ENCODE data around the gene RNF212.

RNF212 gene

DNA sequence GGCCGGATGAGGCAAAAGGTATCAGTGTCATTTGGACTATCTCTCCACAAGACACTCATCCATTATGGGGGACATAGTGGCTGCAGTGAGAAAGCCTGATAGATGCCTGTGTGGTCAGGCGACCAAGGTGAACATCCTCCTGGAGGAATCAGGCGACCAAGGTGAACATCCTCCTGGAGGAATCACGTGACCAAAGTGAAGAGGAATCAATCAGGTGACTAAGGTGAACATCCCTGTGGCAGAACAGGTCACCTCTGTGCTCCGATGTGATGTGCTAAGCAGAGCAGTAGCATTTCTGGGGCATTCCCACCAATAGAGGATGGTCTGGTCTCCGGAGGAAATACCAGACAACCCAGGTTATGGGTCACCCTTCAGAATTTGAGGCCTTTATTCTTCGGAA, 44.0 kb downstream of the RNF212 start:
- TF ChIP-seq SIN3A (IDR thresholded peaks at IDR 0.05; ENCODE audit: borderline replicate concordance, insufficient read depth, low read length) (no peak), POLR2AphosphoS5 (IDR thresholded peaks at IDR 0.05; ENCODE audit: low read depth, low read length) (no peak), FOXP2 (optimal IDR thresholded peaks at IDR 0.05; ENCODE audit: borderline replicate concordance, extremely low read depth, extremely low read length, insufficient read depth) (no peak), TAF1 (IDR thresholded peaks at IDR 0.05; ENCODE audit: borderline replicate concordance, insufficient read depth, low read length) (no peak)
- TF ChIP-seq, protein P1, sequence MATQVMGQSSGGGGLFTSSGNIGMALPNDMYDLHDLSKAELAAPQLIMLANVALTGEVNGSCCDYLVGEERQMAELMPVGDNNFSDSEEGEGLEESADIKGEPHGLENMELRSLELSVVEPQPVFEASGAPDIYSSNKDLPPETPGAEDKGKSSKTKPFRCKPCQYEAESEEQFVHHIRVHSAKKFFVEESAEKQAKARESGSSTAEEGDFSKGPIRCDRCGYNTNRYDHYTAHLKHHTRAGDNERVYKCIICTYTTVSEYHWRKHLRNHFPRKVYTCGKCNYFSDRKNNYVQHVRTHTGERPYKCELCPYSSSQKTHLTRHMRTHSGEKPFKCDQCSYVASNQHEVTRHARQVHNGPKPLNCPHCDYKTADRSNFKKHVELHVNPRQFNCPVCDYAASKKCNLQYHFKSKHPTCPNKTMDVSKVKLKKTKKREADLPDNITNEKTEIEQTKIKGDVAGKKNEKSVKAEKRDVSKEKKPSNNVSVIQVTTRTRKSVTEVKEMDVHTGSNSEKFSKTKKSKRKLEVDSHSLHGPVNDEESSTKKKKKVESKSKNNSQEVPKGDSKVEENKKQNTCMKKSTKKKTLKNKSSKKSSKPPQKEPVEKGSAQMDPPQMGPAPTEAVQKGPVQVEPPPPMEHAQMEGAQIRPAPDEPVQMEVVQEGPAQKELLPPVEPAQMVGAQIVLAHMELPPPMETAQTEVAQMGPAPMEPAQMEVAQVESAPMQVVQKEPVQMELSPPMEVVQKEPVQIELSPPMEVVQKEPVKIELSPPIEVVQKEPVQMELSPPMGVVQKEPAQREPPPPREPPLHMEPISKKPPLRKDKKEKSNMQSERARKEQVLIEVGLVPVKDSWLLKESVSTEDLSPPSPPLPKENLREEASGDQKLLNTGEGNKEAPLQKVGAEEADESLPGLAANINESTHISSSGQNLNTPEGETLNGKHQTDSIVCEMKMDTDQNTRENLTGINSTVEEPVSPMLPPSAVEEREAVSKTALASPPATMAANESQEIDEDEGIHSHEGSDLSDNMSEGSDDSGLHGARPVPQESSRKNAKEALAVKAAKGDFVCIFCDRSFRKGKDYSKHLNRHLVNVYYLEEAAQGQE (IDR thresholded peaks at IDR 0.05; ENCODE audit: insufficient read depth in 1 of 2, low read depth in 2 of 2, low read length in 2 of 2) = no peak

DNA sequence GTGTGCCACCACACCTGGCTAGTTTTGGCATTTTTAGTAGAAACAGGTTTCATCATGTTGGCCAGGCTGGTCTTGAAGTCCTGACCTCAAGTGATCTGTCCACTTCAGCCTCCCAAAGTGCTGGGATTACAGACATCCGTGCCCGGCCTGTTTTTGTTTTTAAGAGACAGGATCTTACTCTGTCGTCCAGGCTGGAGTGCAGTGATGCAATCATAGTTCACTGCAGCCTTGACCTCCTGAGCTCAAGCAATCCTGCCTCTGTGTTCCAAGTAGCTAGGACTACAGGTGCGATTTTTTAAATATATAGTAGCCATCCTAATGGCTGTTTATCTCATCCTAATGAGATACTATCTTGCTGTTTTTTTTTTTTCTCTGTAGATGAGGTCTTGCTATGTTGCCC, 47.6 kb downstream of the RNF212 start:
- TF ChIP-seq TAF1 (IDR thresholded peaks at IDR 0.05; ENCODE audit: borderline replicate concordance, insufficient read depth, low read length) = no peak
- TF ChIP-seq, protein P1 (IDR thresholded peaks at IDR 0.05; ENCODE audit: insufficient read depth in 1 of 2, low read depth in 2 of 2, low read length in 2 of 2) = no peak
- TF ChIP-seq SIN3A (IDR thresholded peaks at IDR 0.05; ENCODE audit: borderline replicate concordance, insufficient read depth, low read length) = no peak
- no peak for TF ChIP-seq FOXP2 (optimal IDR thresholded peaks at IDR 0.05; ENCODE audit: borderline replicate concordance, extremely low read depth, extremely low read length, insufficient read depth)
- TF ChIP-seq POLR2AphosphoS5 (IDR thresholded peaks at IDR 0.05; ENCODE audit: low read depth, low read length) = no peak

DNA sequence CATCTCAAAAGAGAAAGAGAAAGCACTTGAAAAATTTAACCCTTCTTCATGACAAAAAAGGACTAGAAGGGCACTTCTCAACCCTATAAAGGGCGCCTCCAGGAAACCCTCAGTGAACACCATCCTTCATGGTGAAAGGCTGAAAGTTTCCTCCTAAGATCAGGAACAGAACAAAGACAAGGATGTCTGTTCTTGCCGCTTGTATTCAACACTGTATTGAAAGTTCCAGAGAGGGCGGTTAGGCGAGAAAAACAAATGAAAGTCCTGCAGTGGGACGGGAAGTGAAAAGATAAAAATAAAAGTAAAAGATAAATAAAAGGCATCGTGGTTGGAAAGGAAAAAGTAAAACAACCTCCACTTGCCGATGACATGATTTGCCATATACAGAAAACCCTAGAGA, 50.9 kb downstream of the RNF212 start:
- no peak for TF ChIP-seq SIN3A (IDR thresholded peaks at IDR 0.05; ENCODE audit: borderline replicate concordance, insufficient read depth, low read length)
- TF ChIP-seq FOXP2 (optimal IDR thresholded peaks at IDR 0.05; ENCODE audit: borderline replicate concordance, extremely low read depth, extremely low read length, insufficient read depth) = no peak
- no peak for TF ChIP-seq POLR2AphosphoS5 (IDR thresholded peaks at IDR 0.05; ENCODE audit: low read depth, low read length)
- TF ChIP-seq, protein P1 (IDR thresholded peaks at IDR 0.05; ENCODE audit: insufficient read depth in 1 of 2, low read depth in 2 of 2, low read length in 2 of 2) = no peak
- TF ChIP-seq TAF1 (IDR thresholded peaks at IDR 0.05; ENCODE audit: borderline replicate concordance, insufficient read depth, low read length) = no peak

DNA sequence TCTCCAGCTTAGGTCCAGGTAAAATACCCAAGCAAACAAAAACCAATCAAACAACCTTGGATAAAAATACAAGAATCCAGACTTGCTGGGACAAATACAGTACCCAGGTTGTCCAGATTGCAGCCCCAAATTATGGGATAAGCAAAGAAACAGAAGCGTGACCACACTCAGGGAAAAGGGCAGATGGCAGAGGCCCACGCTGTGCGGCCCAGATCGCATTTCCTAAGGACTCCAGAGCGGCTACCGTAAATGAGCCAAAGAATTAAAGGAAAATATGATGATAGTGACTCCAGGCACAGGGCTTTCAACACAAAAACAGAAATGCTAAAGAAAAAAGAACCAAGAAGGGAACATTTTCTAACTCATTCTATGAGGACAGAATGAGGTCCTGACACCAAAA, 51.6 kb downstream of the RNF212 start:
- no peak for TF ChIP-seq SIN3A (IDR thresholded peaks at IDR 0.05; ENCODE audit: borderline replicate concordance, insufficient read depth, low read length)
- TF ChIP-seq, protein P1 (IDR thresholded peaks at IDR 0.05; ENCODE audit: insufficient read depth in 1 of 2, low read depth in 2 of 2, low read length in 2 of 2) = no peak

DNA sequence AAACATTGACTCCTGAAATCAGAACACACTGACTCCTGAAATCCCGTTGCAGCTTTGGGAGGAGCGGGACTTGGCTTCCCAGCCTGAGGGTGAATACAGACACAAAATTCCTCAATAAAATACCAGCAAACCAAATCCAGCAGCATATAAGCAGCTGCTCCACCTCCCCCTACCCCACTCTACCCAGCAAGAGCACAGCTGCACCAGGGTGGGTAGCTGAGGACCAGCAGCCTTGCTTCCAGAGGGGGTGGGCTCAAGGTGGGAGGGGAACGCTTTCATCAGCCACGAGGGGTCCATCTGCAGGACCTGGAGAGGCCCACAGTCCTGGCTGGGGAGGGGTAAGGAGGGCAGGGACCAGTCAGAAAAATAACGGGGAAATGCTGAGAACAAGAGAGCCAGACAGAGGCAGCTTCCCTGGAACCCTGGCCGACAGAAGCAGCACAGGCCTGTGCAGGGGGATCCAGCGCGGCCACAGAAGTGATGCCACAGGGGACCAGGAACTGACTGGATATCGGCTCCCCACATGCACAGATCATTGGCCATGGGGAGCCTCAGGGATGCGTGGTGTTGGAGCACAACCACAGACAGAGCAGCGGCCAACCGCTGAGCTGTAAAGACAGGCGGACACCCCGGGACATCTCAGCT, 52.2 kb downstream of the RNF212 start:
- no peak for TF ChIP-seq FOXP2 (optimal IDR thresholded peaks at IDR 0.05; ENCODE audit: borderline replicate concordance, extremely low read depth, extremely low read length, insufficient read depth)
- TF ChIP-seq TAF1 (IDR thresholded peaks at IDR 0.05; ENCODE audit: borderline replicate concordance, insufficient read depth, low read length) = no peak
- no peak for TF ChIP-seq SIN3A (IDR thresholded peaks at IDR 0.05; ENCODE audit: borderline replicate concordance, insufficient read depth, low read length)
- no peak for TF ChIP-seq POLR2AphosphoS5 (IDR thresholded peaks at IDR 0.05; ENCODE audit: low read depth, low read length)
- TF ChIP-seq, protein P1 (IDR thresholded peaks at IDR 0.05; ENCODE audit: insufficient read depth in 1 of 2, low read depth in 2 of 2, low read length in 2 of 2) = no peak
